GM03348 (cell line): ENCODE data around the gene PCNT.

Experiments used
- DNase-seq: peaks from one replicate; pipeline ENCODE4 v3.0.0; 2012; ENCODE audit warnings: low spot score

PCNT gene, protein sequence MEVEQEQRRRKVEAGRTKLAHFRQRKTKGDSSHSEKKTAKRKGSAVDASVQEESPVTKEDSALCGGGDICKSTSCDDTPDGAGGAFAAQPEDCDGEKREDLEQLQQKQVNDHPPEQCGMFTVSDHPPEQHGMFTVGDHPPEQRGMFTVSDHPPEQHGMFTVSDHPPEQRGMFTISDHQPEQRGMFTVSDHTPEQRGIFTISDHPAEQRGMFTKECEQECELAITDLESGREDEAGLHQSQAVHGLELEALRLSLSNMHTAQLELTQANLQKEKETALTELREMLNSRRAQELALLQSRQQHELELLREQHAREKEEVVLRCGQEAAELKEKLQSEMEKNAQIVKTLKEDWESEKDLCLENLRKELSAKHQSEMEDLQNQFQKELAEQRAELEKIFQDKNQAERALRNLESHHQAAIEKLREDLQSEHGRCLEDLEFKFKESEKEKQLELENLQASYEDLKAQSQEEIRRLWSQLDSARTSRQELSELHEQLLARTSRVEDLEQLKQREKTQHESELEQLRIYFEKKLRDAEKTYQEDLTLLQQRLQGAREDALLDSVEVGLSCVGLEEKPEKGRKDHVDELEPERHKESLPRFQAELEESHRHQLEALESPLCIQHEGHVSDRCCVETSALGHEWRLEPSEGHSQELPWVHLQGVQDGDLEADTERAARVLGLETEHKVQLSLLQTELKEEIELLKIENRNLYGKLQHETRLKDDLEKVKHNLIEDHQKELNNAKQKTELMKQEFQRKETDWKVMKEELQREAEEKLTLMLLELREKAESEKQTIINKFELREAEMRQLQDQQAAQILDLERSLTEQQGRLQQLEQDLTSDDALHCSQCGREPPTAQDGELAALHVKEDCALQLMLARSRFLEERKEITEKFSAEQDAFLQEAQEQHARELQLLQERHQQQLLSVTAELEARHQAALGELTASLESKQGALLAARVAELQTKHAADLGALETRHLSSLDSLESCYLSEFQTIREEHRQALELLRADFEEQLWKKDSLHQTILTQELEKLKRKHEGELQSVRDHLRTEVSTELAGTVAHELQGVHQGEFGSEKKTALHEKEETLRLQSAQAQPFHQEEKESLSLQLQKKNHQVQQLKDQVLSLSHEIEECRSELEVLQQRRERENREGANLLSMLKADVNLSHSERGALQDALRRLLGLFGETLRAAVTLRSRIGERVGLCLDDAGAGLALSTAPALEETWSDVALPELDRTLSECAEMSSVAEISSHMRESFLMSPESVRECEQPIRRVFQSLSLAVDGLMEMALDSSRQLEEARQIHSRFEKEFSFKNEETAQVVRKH (N-terminal part only)

GRCh38 chr21:46323710-46324389, at the start of gene PCNT, which contains the start of gene C21orf58:
Gene PCNT (plus strand): TSS chr21:46324156. CDS start chr21:46324229, 73 bp downstream.
Gene C21orf58 (minus strand): TSS chr21:46323870. CDS start chr21:46322738, 1,132 bp downstream.
- DNase-seq: peak; percentile 100

- no peak for DNase-seq
These were observed 49.1 kb upstream of the PCNT start for GRCh38 chr21:46274797-46275390.

DNA sequence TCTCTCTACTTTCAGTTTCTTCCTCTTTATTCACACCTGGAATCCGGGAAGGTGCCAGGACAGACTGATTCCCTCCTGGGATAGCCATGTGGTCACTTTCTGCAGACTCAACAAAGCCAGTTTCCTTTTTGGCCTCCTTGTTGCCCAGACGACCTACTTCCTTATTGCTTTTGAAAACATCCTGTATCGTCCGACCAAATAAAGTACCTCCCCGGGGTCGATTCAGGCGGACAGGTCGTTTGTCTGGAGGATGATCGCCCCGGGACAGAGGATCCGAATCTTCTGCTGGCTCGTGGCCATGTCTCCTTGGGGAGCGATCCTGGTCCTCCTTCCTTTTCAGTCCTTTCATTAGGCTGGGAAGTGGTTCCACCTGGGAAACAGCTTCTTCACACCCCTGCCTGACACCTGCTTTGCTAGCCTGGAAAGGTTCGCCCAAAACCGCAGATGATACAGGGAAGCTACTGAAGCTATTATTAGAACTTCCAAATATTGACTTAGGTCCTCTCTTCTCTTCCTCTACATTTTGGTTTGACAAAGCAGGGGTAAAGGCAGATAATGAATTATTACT, 39.8 kb upstream of the PCNT start:
- DNase-seq: no peak

- no peak for DNase-seq
These were observed 39.2 kb upstream of the PCNT start for GRCh38 chr21:46284733-46285132.

- no peak for DNase-seq
These were observed 38.7 kb upstream of the PCNT start, which contains the start of gene MCM3AP for GRCh38 chr21:46285206-46285661. Gene MCM3AP (minus strand): TSS chr21:46285611. CDS start chr21:46285286, 325 bp downstream.

DNA sequence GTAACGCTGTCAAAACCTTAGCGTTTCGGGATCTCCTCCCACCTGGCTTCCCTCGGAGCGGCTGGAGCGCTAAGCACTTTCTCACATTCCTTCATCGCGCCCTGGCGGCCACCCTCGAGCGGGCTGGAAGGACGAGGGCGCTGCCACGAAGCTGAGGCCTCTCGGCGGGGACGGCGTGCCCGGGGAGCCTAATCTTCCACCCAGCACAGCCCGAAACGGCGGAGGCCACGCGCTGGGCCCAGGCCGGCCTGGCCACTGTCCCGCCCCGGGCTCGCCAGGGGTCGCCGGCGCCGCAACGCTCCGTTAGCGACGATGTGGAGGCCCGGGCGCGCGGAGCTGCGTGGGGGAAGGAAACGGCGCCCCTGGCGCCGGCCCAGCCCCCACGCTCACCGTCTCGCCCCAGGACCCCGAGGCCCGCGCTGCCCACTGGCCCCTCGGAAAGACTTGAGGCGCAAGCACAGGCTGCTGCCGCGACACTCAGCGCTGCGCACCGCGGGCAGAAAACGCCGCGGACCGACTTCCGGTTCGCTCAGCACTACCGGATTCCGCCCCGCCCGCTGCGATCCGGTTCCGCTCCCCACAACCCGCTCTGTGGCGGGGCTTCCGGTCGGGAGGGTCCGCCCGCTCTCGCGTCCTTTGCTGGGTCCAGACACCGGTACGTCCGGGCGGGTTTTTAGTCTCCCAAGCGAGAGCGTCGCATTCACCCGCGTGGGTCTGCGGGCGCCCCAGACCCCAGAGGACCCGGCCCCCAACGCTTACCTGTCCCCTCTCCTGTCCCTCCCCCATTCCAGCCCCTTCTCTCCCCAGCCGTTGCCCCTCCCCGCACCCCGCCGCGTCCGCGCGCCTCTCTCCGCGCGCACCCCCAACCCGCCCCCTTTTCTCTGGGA, 38.0 kb upstream of the PCNT start, which contains the start of gene YBEY:
TSS of gene YBEY (plus strand) at position 582 of the 887 bp plus-strand sequence. CDS start 572 bp downstream, outside the sequence.
- peak; percentile 97 for DNase-seq

DNA sequence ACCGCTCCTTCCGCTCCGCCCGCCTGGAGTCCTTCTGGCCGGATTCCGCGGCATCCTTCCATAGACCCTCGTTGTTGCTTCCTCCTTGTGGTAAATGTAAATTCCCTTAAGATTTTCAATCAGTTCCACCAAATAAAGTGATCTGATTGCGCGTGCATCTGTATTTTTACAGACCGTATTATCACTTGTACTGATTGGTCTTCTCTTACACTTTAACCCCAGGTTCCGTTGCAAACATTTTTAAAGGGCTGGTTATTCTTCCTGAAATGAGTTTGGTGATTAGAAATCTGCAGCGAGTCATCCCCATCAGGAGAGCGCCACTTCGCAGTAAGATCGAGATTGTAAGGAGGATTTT, 37.3 kb upstream of the PCNT start:
- no peak for DNase-seq

GRCh38 chr21:46287541-46287940, 36.4 kb upstream of the PCNT start:
- no peak for DNase-seq

DNA sequence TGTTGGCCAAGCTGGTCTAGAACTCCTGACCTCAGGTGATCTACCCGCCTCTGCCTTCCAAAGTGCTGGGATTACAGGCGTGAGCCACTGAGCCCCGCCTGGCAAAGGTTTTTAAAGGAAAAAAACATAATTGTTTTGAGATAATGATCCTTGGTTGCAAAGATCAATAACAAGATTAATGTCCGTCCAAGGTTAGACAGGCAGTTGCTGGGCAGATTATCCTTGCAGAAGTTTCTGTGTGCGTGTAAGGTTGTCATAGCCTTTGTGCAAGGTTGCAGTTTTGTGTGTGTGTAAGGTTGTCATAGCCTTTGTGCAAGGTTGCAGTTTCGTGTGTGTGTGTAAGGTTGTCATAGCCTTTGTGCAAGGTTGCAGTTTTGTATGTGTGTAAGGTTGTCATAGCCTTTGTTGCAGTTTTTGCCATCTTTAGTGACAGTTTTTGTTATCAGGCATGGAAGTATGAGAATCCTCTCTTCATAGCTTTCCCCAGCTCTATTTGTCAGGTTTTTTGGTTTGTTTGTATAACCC, 34.2 kb upstream of the PCNT start:
- no peak for DNase-seq

GRCh38 chr21:46291561-46291960, 32.4 kb upstream of the PCNT start:
- DNase-seq: no peak

- peak; percentile 80 for DNase-seq
These were observed 29.2 kb upstream of the PCNT start for GRCh38 chr21:46294647-46295176.

GRCh38 chr21:46295177-46295770, 28.7 kb upstream of the PCNT start:
- DNase-seq: peak; percentile 29

DNA sequence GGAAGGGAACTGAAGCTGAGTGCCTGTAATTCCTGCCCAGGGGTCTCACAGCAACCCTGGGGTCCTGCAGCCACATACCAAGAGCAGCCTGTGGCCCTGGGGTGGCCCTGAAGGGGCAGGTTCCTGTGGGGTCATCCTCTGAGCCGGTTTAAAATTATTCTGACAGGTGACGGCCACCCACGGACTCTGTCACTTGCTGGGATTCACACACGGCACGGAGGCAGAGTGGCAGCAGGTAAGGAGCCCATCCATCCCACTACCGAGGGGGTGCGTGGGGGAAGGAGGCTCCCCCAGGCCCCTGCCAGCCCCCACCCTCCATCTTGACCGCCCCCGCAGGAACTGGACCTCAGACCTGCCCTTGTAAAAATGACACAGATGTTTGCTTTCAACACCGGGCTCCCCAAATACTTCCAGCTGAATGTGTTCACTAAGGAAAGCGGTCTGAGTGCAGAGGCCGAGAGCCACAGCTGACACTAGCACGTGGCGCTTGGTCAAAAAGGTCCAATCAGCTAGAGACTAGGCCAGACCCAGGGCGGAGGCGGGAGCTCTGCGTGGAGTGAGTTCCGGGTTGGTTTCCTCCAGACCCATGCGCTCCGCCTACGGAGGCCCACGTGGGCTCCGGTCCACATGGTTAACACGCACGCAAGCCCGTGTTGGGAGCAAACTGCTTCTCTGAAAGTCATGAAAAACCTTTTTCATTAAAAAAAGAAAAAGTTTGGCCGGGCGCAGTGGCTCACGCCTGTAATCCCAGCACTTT, 27.8 kb upstream of the PCNT start:
- DNase-seq: peak; percentile 94

GRCh38 chr21:46297338-46298271, 26.4 kb upstream of the PCNT start:
- no peak for DNase-seq

GRCh38 chr21:46299167-46299566, 24.8 kb upstream of the PCNT start:
- DNase-seq: no peak

- no peak for DNase-seq
These were observed 22.2 kb upstream of the PCNT start for GRCh38 chr21:46301759-46302158.
